Lung (tissue), 12 donors: ENCODE measurements around the gene SERPINA10. TPM values are rescaled to one million over a fixed set of nuclear protein-coding genes. Genes with fewer than 3 reads are reported as not detected.

ENCODE experiments used
- ATAC-seq: fragments of 200-7000 bp; cut with Tn5 transposase; one replicate; pipeline ENCODE4 v1.9.1; 2020; ENCODE audit warnings: moderate number of reproducible peaks; ENCODE audit not compliant: insufficient read depth, low FRiP score
- DNase-seq, 3 donors: peaks; one replicate each; pipeline ENCODE4 v3.0.0-alpha.2; 2013 to 2017
- H3K27ac ChIP-seq, 2 donors: one replicate each; pipeline ENCODE4 v1.5.1; 2013; ENCODE audit warnings: mild to moderate bottlenecking in 2 of 2, moderate library complexity in 2 of 2, control low read depth in 1 of 2, inconsistent platforms in 1 of 2, low read depth in 1 of 2, low read length in 1 of 2
- H3K27me3 ChIP-seq, 3 donors: one replicate each; pipeline ENCODE4 v1.5.1; 2013; ENCODE audit warnings: low read length in 2 of 3; ENCODE audit not compliant: control insufficient read depth in 3 of 3, insufficient read depth in 3 of 3
- H3K36me3 ChIP-seq, 4 donors: one replicate each; pipeline ENCODE4 v1.5.1; 2013; ENCODE audit warnings: low read length in 4 of 4, mild to moderate bottlenecking in 1 of 4, moderate library complexity in 1 of 4; ENCODE audit not compliant: control insufficient read depth in 4 of 4, insufficient read depth in 4 of 4
- H3K4me1 ChIP-seq, 5 donors: one replicate each; pipeline ENCODE4 v1.5.1; 2013; ENCODE audit warnings: low read length in 5 of 5, mild to moderate bottlenecking in 2 of 5, moderate library complexity in 1 of 5; ENCODE audit not compliant: control insufficient read depth in 5 of 5, insufficient read depth in 5 of 5
- H3K4me3 ChIP-seq: one replicate; pipeline ENCODE4 v1.5.1; 2013; ENCODE audit warnings: mild to moderate bottlenecking, control low read depth, moderate library complexity
- H3K9ac ChIP-seq, 2 donors: one replicate each; pipeline ENCODE4 v1.5.1; 2013; ENCODE audit warnings: low read length in 2 of 2, control low read depth in 1 of 2; ENCODE audit not compliant: insufficient read depth in 1 of 2
- H3K9me3 ChIP-seq, 4 donors: one replicate each; pipeline ENCODE4 v1.5.1; 2013; ENCODE audit warnings: low read length in 3 of 4, mild to moderate bottlenecking in 1 of 4, moderate library complexity in 1 of 4; ENCODE audit not compliant: control insufficient read depth in 4 of 4, insufficient read depth in 3 of 4
- CTCF ChIP-seq: IDR thresholded peaks from 2 replicates; pipeline ENCODE4 v1.5.1; 2012; ENCODE audit warnings: mild to moderate bottlenecking; ENCODE audit errors: control extremely low read depth, extremely low read depth
- WGBS, 2 donors: extraction: QIAGEN DNeasy Blood & Tissue Kit; methylation state at CpG; one replicate each; pipeline ENCODE4 v1.1.7; 2013; 5-methylcytosine and 5-hydroxymethylcytosine counted together
- polyA plus RNA-seq, 2 donors: library from polyadenylated mRNA; stranded (reverse); fragments of 200-250 nt; gene quantifications; one replicate each; pipeline ENCODE4 v1.2.1, GENCODE V29; 2013
- total RNA-seq, 2 donors: library from RNA; depleted of rRNA in 1 of 2; stranded (reverse); fragments of >200 nt in 1 of 2; gene quantifications; one replicate each; pipeline ENCODE4 v1.2.1, GENCODE V29; 2014 to 2021
- donor health status: control.
- donor health status: control.
- donor health status: Bipolar disorder and iron deficiency.
- donor health status: healthy.
- donor health status: DM: yes; HTN: yes; CAD: no.

Gene SERPINA10
- total and polyA plus RNA-seq, 4 donors: 0.21 TPM; not detected in 3

GRCh38 chr14:94340533-94340932 is 47.5 kb upstream of the SERPINA10 start:
- Histone ChIP-seq H3K27ac (no peak overlapping the region), H3K4me1 (peaks cover 0 to 13% (median 4%) of the 10 kb centered on the region in 5 donors), H3K4me3 (no peak overlapping the region), H3K9ac (no peak overlapping the region), H3K36me3 (no peaks in the 10 kb centered on the region), H3K9me3 (no peaks in the 10 kb centered on the region), H3K27me3 (no peaks in the 10 kb centered on the region)
- ATAC-seq: no peak
- DNase-seq: no peak
- TF ChIP-seq CTCF: no peak

DNA sequence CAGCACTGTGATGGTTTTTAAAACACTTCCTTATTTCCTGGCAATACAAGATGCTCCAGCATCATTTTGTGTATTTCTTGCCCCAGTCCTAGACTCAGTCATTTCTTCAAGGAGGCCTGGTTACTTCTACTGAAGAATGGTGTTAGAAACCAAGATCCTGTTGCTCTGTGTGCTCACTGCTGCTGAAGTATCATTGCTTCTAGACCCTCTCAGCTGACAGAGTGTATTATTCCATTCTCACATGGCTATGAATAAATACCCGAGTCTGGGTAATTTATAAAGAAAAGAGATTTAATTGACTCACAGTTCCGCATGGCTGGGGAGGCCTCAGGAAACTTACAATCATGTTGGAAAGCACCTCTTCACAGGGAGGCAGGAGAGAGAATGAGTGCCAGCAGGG is 45.0 kb upstream of the SERPINA10 start:
- no peak overlapping the region for H3K27ac ChIP-seq
- H3K4me1 ChIP-seq: peaks cover 0 to 13% (median 4%) of the 10 kb centered on the region in 5 donors
- no peaks in the 10 kb centered on the region for H3K36me3 ChIP-seq
- no peaks in the 10 kb centered on the region for H3K27me3 ChIP-seq
- no peak for DNase-seq
- H3K9ac ChIP-seq: no peak overlapping the region
- H3K9me3 ChIP-seq: no peaks in the 10 kb centered on the region
- no peak for TF ChIP-seq CTCF
- WGBS, 2 donors: 83 to 89% methylated on average over 2 of the region's 2 CpGs
- no peak overlapping the region for H3K4me3 ChIP-seq
- no peak for ATAC-seq

- TF ChIP-seq CTCF: no peak
- H3K36me3 ChIP-seq: no peaks in the 10 kb centered on the region
- peaks cover 0 to 7% (median 4%) of the 10 kb centered on the region in 5 donors for H3K4me1 ChIP-seq
- no peak for ATAC-seq
- no peak overlapping the region for H3K4me3 ChIP-seq
- no peak overlapping the region for H3K27ac ChIP-seq
- 78 to 81% methylated on average over 6 of the region's 6 CpGs for WGBS, 2 donors
- H3K9me3 ChIP-seq: no peaks in the 10 kb centered on the region
- no peaks in the 10 kb centered on the region for H3K27me3 ChIP-seq
- H3K9ac ChIP-seq: no peak overlapping the region
- DNase-seq: no peak
Observed at GRCh38 chr14:94337274-94337673, 44.2 kb upstream of the SERPINA10 start.

- Histone ChIP-seq H3K9me3 (peaks cover 0 to 2% (median 0%) of the 10 kb centered on the region in 4 donors), H3K4me1 (no peaks in the 10 kb centered on the region), H3K4me3 (no peak overlapping the region), H3K27me3 (no peaks in the 10 kb centered on the region), H3K9ac (no peak overlapping the region), H3K36me3 (no peaks in the 10 kb centered on the region), H3K27ac (no peak overlapping the region)
- TF ChIP-seq CTCF: no peak
- no peak for ATAC-seq
- DNase-seq: no peak
- 55 to 85% methylated on average over 4 of the region's 4 CpGs for WGBS, 2 donors
Observed at GRCh38 chr14:94334872-94335271, 41.8 kb upstream of the SERPINA10 start.
